ENCODE measurements around the gene C2orf49.

DNA sequence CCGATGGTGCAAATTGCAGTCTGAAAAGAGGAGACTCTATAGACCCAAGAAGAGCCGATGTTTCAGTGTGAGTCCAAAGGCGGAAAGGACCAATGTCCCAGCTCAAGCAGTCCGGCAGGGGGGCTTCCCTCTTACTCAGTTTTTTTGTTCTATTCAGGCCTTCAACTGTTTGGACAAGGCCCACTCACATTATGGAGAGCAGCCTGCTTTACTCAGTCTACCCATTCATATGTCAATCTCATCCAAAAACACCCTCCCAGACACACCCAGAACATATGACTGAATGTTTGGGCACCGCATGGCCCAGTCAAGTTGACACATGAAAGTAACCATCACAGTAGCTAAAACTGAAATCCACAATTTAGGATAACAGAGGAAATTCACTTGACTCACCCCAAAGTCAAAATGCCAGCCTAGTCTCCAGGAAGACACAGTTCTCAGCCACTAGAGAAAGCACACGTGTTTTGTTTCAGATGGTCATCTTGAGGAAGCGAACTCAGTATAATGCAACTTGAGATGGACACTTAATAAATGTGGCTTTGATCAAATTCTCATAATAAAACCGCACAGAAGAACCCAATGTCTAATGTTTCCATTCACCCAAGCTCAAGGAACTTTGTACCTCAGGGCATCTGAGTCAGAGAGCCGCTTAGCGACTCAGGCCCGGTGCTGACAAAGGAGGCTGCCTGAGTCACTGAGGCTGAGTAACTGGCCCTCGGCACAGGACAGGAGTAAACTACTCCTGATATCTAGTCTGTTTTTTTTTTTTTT, 59.1 kb downstream of the C2orf49 start:
- TF ChIP-seq EZH2phosphoT487 (IDR thresholded peaks at IDR 0.05; ENCODE audit: low read depth, severe bottlenecking, unreplicated experiment) (no peak), CTCF (IDR thresholded peaks at IDR 0.05; ENCODE audit: poor library complexity) (no peak), EZH2 (IDR thresholded peaks at IDR 0.05; ENCODE audit: borderline replicate concordance) (no peak)

Measured in hepatocyte (in vitro differentiated cells).